ENCODE data around the gene ERP44.
"Not testable (repeated sequence)": the region's sequence is repeated elsewhere in the genome, so short reads cannot be mapped to it uniquely, and the experiment has no call there.

ERP44 gene

GRCh38 chr9:100100146-100100667 lies 1.4 kb upstream of the ERP44 start:
- H3K4me3 ChIP-seq (ENCODE audit: low read length): peak overlapping the region; percentile 100
- no peak for TF ChIP-seq CTCF (IDR thresholded peaks at IDR 0.05; ENCODE audit: insufficient read depth, low read depth, low read length, missing control alignments)
- DNase-seq (ENCODE audit: low read depth): no peak

GRCh38 chr9:100099722-100100042 lies 882 bp upstream of the ERP44 start:
- no peak for TF ChIP-seq CTCF (IDR thresholded peaks at IDR 0.05; ENCODE audit: insufficient read depth, low read depth, low read length, missing control alignments)
- no peak for DNase-seq (ENCODE audit: low read depth)
- H3K4me3 ChIP-seq (ENCODE audit: low read length): peak overlapping the region; percentile 100

DNA sequence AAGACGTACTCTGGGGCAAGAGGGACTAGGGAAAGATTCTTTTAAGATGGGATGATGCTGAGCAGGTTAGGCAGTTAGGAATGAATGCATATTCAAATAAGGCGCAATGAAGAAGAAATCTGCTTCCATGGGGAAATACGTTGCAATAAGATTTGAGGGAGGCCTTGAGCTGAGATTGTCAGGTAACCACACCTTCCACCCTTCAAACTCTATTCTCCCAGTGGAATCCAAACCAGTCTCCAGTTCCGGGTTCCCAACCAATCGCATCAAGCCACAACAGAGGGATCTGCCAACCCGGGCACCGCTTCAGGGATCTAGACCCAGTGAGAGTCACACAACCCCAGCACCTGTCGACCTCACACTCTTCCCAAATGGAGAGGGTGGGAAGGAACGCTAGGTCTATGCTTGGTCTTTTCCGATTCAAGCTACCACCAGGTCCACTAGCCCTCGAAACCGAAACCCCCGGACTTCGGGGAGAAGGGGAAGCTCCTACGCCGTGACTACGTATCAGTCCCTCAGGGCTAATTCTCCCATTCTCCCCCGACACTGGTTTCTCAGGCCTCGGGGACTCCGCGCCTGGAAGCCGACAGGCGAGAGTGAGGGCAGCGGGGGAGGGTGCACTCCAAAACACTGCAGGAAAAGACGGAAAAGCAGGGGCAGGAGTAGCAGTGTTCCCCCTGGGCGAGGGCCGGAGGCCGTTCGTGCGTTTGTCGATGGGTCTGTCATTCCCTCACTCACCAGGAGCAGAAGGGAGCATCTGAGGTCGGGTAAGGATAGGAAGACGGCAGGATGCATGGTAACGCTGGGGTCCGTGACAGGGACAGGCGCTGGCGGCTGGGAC lies 534 bp downstream of the ERP44 start:
- TF ChIP-seq CTCF (IDR thresholded peaks at IDR 0.05; ENCODE audit: insufficient read depth, low read depth, low read length, missing control alignments): peak; percentile 2
- H3K4me3 ChIP-seq (ENCODE audit: low read length): peak overlapping the region; percentile 100
- DNase-seq (ENCODE audit: low read depth): peak; percentile 92

GRCh38 chr9:100096378-100096916 lies 2.4 kb downstream of the ERP44 start:
- H3K4me3 ChIP-seq (ENCODE audit: low read length): no peak overlapping the region
- TF ChIP-seq CTCF (IDR thresholded peaks at IDR 0.05; ENCODE audit: insufficient read depth, low read depth, low read length, missing control alignments): no peak
- no peak for DNase-seq (ENCODE audit: low read depth)

DNA sequence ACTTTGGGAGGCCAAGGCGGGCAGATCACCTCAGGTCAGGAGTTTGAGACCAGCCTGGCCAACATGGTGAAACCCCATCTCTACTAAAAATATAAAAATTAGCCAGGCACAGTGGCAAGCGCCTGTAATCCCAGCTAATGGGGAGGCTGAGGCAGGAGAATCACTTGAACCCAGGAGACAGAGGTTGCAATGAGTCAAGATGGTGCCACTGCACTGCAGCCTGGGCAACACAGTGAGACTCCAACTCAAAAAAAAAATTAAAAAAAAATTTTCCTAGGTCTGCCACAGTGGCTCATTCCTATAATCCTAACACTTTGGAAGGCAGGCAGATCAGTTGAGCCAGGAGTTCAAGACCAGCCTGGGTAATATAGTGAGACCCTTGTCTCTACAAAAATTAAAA lies 4.4 kb downstream of the ERP44 start:
- not testable (repeated sequence) for H3K4me3 ChIP-seq (ENCODE audit: low read length); DNase-seq (ENCODE audit: low read depth)

DNA sequence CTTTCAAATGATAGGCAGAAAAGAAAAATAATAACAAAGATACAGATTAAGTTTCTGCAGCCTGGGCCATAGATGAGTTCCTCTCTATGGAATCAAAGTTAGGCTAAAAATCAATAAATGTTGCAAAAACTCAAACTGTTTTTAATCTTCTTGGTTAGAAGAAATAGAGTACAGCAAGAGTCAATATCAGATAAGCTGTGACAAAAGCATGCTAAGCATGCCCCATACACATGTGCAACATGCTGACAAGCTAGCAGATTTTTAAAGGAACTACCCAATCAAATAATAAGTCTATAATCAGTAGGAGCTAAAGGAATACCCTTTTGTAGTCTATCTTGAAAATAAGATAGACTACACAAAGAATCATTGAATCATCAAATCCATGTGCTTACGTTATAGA lies 6.7 kb downstream of the ERP44 start:
- DNase-seq (ENCODE audit: low read depth): no peak
- TF ChIP-seq CTCF (IDR thresholded peaks at IDR 0.05; ENCODE audit: insufficient read depth, low read depth, low read length, missing control alignments): no peak
- H3K4me3 ChIP-seq (ENCODE audit: low read length): no peak overlapping the region

DNA sequence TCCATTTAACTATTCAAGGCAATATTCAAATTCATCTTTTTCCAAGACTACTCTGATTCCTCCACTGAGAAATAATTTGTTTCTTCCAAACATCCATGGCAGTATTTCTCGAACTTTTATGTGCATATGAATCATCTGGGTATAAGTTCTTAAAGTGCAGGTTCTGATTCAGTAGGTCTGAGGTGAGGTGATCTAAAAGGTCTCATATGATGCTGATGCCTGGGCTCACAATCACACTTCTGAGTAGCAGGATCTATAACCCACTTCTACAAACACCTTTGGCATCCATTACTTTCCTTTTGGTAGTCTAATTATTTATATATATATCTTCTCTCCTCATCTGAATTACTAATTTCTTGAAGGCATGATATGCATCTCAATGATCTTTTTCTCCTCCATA lies 7.2 kb downstream of the ERP44 start:
- H3K4me3 ChIP-seq (ENCODE audit: low read length): no peak overlapping the region
- no peak for TF ChIP-seq CTCF (IDR thresholded peaks at IDR 0.05; ENCODE audit: insufficient read depth, low read depth, low read length, missing control alignments)

More for the DNA sequence above, 7.2 kb downstream of the ERP44 start:
- no peak for DNase-seq (ENCODE audit: low read depth)
